GM23338 (cell line): Measurements from ENCODE around the gene BCR. TPM values are rescaled to one million over a fixed set of nuclear protein-coding genes. Genes with fewer than 3 reads are reported as not detected.

Experiments
- ATAC-seq: fragments of 200-7000 bp; cut with Tn5 transposase; 3 replicates; pipeline ENCODE4 v1.9.1; 2020
- DNase-seq: peaks from one replicate; pipeline ENCODE4 v3.0.0-alpha.2; 2015; ENCODE audit warnings: low spot score
- H2AFZ ChIP-seq: fragments of 200-600 bp; sonication (generic); 2 replicates; pipeline ENCODE4 v1.8.0; 2016; ENCODE audit warnings: antibody characterized with exemption, mild to moderate bottlenecking, moderate library complexity
- H3F3A ChIP-seq: fragments of 200-600 bp; sonication (generic); replicated peaks from 2 replicates; pipeline ENCODE4 v1.8.0; 2017; ENCODE audit warnings: antibody characterized with exemption, mixed run types, low read depth
- H3K27ac ChIP-seq: fragments of 200-600 bp; sonication (generic); 2 replicates; pipeline ENCODE4 v1.6.1; 2016; ENCODE audit warnings: low read depth
- H3K27me3 ChIP-seq: fragments of 200-600 bp; sonication (generic); 2 replicates; pipeline ENCODE4 v1.8.0; 2016; ENCODE audit warnings: mild to moderate bottlenecking, mixed run types, moderate library complexity; ENCODE audit not compliant: insufficient read depth
- H3K36me3 ChIP-seq: fragments of 200-600 bp; sonication (generic); 2 replicates; pipeline ENCODE4 v1.8.0; 2016; ENCODE audit warnings: mild to moderate bottlenecking; ENCODE audit not compliant: insufficient read depth
- H3K4me1 ChIP-seq: fragments of 200-600 bp; sonication (generic); 2 replicates; pipeline ENCODE4 v1.8.0; 2016; ENCODE audit warnings: mild to moderate bottlenecking, moderate library complexity; ENCODE audit not compliant: insufficient read depth
- H3K4me2 ChIP-seq: fragments of 200-600 bp; sonication (generic); 2 replicates; pipeline ENCODE4 v1.7.1; 2017; ENCODE audit warnings: mixed run types
- H3K4me3 ChIP-seq: fragments of 200-600 bp; sonication (generic); 2 replicates; pipeline ENCODE4 v1.6.1; 2016; ENCODE audit warnings: mixed run types
- H3K79me2 ChIP-seq: fragments of 200-600 bp; sonication (generic); replicated peaks from 2 replicates; pipeline ENCODE4 v1.8.0; 2017; ENCODE audit warnings: mild to moderate bottlenecking; ENCODE audit not compliant: insufficient read depth
- H3K9me2 ChIP-seq: fragments of 200-600 bp; sonication (generic); 2 replicates; pipeline ENCODE4 v1.8.0; 2017; ENCODE audit not compliant: insufficient read depth
- H4K20me1 ChIP-seq: fragments of 200-600 bp; sonication (generic); replicated peaks from 2 replicates; pipeline ENCODE4 v1.8.0; 2017; ENCODE audit warnings: mild to moderate bottlenecking; ENCODE audit not compliant: insufficient read depth
- H3K27ac Mint-ChIP-seq: 2 replicates; pipeline ENCODE4 v1.8.0; 2020; ENCODE audit warnings: inconsistent platforms, mild to moderate bottlenecking, moderate library complexity, mixed read lengths
- H3K27me3 Mint-ChIP-seq: 3 replicates; pipeline ENCODE4 v1.8.0; 2022; ENCODE audit warnings: low read depth, mild to moderate bottlenecking, moderate library complexity, mixed read lengths, inconsistent platforms; ENCODE audit not compliant: insufficient read depth, poor library complexity
- H3K36me3 Mint-ChIP-seq: 3 replicates; pipeline ENCODE4 v1.8.0; 2021; ENCODE audit warnings: low read depth, mild to moderate bottlenecking, inconsistent platforms, moderate library complexity, mixed read lengths
- H3K4me1 Mint-ChIP-seq: 3 replicates; pipeline ENCODE4 v1.8.0; 2020; ENCODE audit warnings: mild to moderate bottlenecking, inconsistent platforms, mixed read lengths
- H3K4me3 Mint-ChIP-seq: 3 replicates; pipeline ENCODE4 v1.8.0; 2021; ENCODE audit warnings: moderate library complexity, mild to moderate bottlenecking, inconsistent platforms, mixed read lengths
- H3K9me3 Mint-ChIP-seq: 3 replicates; pipeline ENCODE4 v1.8.0; 2020; ENCODE audit warnings: moderate library complexity, mild to moderate bottlenecking, inconsistent platforms, mixed read lengths
- EZH2 ChIP-seq: fragments of 200-600 bp; sonication (generic); IDR thresholded peaks from one replicate; pipeline ENCODE4 v1.8.0; 2017; ENCODE audit warnings: antibody characterized with exemption, mild to moderate bottlenecking, low read depth; ENCODE audit not compliant: unreplicated experiment
- NANOG ChIP-seq: IDR thresholded peaks from 2 replicates; pipeline ENCODE4 v1.6.1; 2016; ENCODE audit warnings: antibody characterized with exemption, borderline replicate concordance
- POLR2AphosphoS5 ChIP-seq: IDR thresholded peaks from 2 replicates; pipeline ENCODE4 v1.6.1; 2016; ENCODE audit warnings: antibody characterized with exemption, low read depth
- ZNF331 ChIP-seq: fragments of 250-450 bp; sonication (Bioruptor Pico); IDR thresholded peaks from 2 replicates; pipeline ENCODE4 v1.5.0; 2020; ENCODE audit warnings: low read depth, mild to moderate bottlenecking, moderate library complexity
- polyA plus RNA-seq: library from polyadenylated mRNA; unstranded; fragments of >200 nt; fragmentation: Nextera tagmentation; extraction: Ambion mirVana; gene quantifications from 2 replicates; pipeline ENCODE4 v1.2.1, GENCODE V29; 2016
- total RNA-seq: library from RNA; depleted of rRNA; stranded (reverse); fragments of >200 nt; shearing (Covaris generic); gene quantifications from 2 replicates; pipeline ENCODE4 v1.2.3, GENCODE V29; 2014
- TF ChIP-seq, protein P1 (sequence below): fragments of 250-450 bp; sonication (Bioruptor Pico); IDR thresholded peaks from 2 replicates; pipeline ENCODE4 v1.5.0; 2020; ENCODE audit warnings: mild to moderate bottlenecking, moderate library complexity
- TF ChIP-seq, protein P2 (sequence below), 2 experiments: fragments of 200-600 bp in 1 of 2; sonication (generic) in 1 of 2; conservative IDR thresholded peaks; 2 replicates each; pipeline versions ENCODE4 v1.5.1 to v1.6.1; 2016 to 2017; ENCODE audit warnings: antibody characterized with exemption in 2 of 2, low read depth in 2 of 2, mild to moderate bottlenecking in 2 of 2, moderate library complexity in 1 of 2

BCR gene
- total and polyA plus RNA-seq, 2 experiments from 2014 or later = 17.7 to 121 TPM

DNA sequence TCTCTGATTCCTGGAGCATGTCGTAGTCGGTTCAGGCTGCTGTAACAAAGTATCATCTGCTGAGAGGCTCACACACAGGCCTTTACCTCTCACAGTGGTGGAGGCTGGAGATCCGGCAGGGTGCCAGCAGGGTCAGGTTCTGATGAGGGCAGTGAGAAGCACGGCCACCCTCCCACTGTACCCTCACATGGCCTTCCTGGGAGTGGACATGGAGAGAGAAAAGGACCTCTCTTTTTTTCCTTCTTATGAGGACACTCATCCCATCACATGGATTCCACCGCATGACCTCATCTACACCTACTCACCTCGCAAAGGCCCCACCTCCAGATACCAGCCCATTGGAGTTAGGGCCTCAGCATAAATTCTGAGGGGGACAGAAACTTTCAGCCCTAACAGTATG, 99.5 kb downstream of the BCR start:
- H3K27me3 ChIP-seq = no peaks in the 10 kb centered on the region
- H3K36me3 ChIP-seq = no peaks in the 10 kb centered on the region; the same call in 1 of the 2 replicates
- no peak overlapping the region for H3K27ac ChIP-seq
- H3K4me1 ChIP-seq = no peaks in the 10 kb centered on the region
- Mint-ChIP-seq H3K9me3 (no peaks in the 10 kb centered on the region), H3K36me3 (peaks cover 40% of the 10 kb centered on the region), H3K4me3 (no peak overlapping the region), H3K4me1 (0 out of 3 replicates have a peak, but pooled peaks cover 4% of the 10 kb centered on the region), H3K27me3 (peaks cover 11% of the 10 kb centered on the region), H3K27ac (no peak overlapping the region)
- H3K4me2 ChIP-seq = no peak overlapping the region
- H4K20me1 ChIP-seq = peaks cover 6% of the 10 kb centered on the region; the same call in 1 of the 2 replicates
- TF ChIP-seq POLR2AphosphoS5 = no peak
- no peak for TF ChIP-seq NANOG
- TF ChIP-seq, protein P1, sequence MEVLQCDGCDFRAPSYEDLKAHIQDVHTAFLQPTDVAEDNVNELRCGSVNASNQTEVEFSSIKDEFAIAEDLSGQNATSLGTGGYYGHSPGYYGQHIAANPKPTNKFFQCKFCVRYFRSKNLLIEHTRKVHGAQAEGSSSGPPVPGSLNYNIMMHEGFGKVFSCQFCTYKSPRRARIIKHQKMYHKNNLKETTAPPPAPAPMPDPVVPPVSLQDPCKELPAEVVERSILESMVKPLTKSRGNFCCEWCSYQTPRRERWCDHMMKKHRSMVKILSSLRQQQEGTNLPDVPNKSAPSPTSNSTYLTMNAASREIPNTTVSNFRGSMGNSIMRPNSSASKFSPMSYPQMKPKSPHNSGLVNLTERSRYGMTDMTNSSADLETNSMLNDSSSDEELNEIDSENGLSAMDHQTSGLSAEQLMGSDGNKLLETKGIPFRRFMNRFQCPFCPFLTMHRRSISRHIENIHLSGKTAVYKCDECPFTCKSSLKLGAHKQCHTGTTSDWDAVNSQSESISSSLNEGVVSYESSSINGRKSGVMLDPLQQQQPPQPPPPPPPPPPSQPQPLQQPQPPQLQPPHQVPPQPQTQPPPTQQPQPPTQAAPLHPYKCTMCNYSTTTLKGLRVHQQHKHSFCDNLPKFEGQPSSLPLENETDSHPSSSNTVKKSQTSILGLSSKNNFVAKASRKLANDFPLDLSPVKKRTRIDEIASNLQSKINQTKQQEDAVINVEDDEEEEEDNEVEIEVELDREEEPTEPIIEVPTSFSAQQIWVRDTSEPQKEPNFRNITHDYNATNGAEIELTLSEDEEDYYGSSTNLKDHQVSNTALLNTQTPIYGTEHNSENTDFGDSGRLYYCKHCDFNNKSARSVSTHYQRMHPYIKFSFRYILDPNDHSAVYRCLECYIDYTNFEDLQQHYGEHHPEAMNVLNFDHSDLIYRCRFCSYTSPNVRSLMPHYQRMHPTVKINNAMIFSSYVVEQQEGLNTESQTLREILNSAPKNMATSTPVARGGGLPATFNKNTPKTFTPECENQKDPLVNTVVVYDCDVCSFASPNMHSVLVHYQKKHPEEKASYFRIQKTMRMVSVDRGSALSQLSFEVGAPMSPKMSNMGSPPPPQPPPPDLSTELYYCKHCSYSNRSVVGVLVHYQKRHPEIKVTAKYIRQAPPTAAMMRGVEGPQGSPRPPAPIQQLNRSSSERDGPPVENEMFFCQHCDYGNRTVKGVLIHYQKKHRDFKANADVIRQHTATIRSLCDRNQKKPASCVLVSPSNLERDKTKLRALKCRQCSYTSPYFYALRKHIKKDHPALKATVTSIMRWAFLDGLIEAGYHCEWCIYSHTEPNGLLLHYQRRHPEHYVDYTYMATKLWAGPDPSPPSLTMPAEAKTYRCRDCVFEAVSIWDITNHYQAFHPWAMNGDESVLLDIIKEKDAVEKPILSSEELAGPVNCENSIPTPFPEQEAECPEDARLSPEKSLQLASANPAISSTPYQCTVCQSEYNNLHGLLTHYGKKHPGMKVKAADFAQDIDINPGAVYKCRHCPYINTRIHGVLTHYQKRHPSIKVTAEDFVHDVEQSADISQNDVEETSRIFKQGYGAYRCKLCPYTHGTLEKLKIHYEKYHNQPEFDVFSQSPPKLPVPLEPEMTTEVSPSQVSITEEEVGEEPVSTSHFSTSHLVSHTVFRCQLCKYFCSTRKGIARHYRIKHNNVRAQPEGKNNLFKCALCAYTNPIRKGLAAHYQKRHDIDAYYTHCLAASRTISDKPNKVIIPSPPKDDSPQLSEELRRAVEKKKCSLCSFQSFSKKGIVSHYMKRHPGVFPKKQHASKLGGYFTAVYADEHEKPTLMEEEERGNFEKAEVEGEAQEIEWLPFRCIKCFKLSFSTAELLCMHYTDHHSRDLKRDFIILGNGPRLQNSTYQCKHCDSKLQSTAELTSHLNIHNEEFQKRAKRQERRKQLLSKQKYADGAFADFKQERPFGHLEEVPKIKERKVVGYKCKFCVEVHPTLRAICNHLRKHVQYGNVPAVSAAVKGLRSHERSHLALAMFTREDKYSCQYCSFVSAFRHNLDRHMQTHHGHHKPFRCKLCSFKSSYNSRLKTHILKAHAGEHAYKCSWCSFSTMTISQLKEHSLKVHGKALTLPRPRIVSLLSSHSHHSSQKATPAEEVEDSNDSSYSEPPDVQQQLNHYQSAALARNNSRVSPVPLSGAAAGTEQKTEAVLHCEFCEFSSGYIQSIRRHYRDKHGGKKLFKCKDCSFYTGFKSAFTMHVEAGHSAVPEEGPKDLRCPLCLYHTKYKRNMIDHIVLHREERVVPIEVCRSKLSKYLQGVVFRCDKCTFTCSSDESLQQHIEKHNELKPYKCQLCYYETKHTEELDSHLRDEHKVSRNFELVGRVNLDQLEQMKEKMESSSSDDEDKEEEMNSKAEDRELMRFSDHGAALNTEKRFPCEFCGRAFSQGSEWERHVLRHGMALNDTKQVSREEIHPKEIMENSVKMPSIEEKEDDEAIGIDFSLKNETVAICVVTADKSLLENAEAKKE (CRISPR knock-in tag) = no peak
- TF ChIP-seq, protein P2, sequence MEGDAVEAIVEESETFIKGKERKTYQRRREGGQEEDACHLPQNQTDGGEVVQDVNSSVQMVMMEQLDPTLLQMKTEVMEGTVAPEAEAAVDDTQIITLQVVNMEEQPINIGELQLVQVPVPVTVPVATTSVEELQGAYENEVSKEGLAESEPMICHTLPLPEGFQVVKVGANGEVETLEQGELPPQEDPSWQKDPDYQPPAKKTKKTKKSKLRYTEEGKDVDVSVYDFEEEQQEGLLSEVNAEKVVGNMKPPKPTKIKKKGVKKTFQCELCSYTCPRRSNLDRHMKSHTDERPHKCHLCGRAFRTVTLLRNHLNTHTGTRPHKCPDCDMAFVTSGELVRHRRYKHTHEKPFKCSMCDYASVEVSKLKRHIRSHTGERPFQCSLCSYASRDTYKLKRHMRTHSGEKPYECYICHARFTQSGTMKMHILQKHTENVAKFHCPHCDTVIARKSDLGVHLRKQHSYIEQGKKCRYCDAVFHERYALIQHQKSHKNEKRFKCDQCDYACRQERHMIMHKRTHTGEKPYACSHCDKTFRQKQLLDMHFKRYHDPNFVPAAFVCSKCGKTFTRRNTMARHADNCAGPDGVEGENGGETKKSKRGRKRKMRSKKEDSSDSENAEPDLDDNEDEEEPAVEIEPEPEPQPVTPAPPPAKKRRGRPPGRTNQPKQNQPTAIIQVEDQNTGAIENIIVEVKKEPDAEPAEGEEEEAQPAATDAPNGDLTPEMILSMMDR (conservative IDR thresholded peaks at IDR 0.05; ENCODE audit: low read depth in 2 of 2) = no peak
- no peak for TF ChIP-seq EZH2
- no peak for TF ChIP-seq ZNF331 (CRISPR knock-in tag)
- H3K79me2 ChIP-seq = no peaks in the 10 kb centered on the region
- no peak overlapping the region for H3K4me3 ChIP-seq
- no peaks in the 10 kb centered on the region for H3F3A ChIP-seq
- H3K9me2 ChIP-seq = no peaks in the 10 kb centered on the region
- no peak overlapping the region for H2AFZ ChIP-seq
- no peak for ATAC-seq
- no peak for DNase-seq
